Activated T-helper 17 cell treated with anti-CD3 and anti-CD28 coated beads, Interleukin-2, amount 50 U/mL, for 72 hours (primary cell): Measurements from ENCODE around the gene DNAJC10. TPM values are rescaled to one million over a fixed set of nuclear protein-coding genes. Genes with fewer than 3 reads are reported as not detected.
A peak's percentile ranks its signal among the peaks of the same experiment; 100 is the strongest.
"Not testable (repeated sequence)": the region's sequence is repeated elsewhere in the genome, so short reads cannot be mapped to it uniquely, and the experiment has no call there.

ENCODE experiments used
- ATAC-seq: fragments of 150-1000 bp; cut with Tn5 transposase; replicated peaks from 2 replicates; pipeline ENCODE4 v1.10.0; 2021; ENCODE audit warnings: mild to moderate bottlenecking, moderate library complexity
- H3K27ac Mint-ChIP-seq: one replicate; pipeline ENCODE4 v1.8.0; 2022; ENCODE audit warnings: mixed read lengths
- H3K27me3 Mint-ChIP-seq: one replicate; pipeline ENCODE4 v1.8.0; 2022; ENCODE audit warnings: mixed read lengths
- H3K36me3 Mint-ChIP-seq: one replicate; pipeline ENCODE4 v1.8.0; 2022; ENCODE audit warnings: low read depth, mild to moderate bottlenecking, mixed read lengths
- H3K4me1 Mint-ChIP-seq: one replicate; pipeline ENCODE4 v1.8.0; 2022; ENCODE audit warnings: mixed read lengths
- H3K4me3 Mint-ChIP-seq: one replicate; pipeline ENCODE4 v1.8.0; 2022; ENCODE audit warnings: mild to moderate bottlenecking, mixed read lengths
- H3K9me3 Mint-ChIP-seq: one replicate; pipeline ENCODE4 v1.8.0; 2022; ENCODE audit warnings: mixed read lengths
- total RNA-seq, 2 donors: library from RNA; stranded (reverse); gene quantifications; one replicate each; pipeline ENCODE4 v1.2.3, GENCODE V29; 2022

The DNAJC10 gene
- total RNA-seq, 2 donors from 2014 or later, result 27.4 to 54.0 TPM

GRCh38 chr2:182741620-182742019 lies 25.6 kb downstream of the DNAJC10 start:
- Mint-ChIP-seq H3K27ac (no peak overlapping the region), H3K4me3 (no peak overlapping the region), H3K36me3 (peaks cover 89% of the 10 kb centered on the region), H3K9me3 (no peaks in the 10 kb centered on the region), H3K27me3 (no peaks in the 10 kb centered on the region), H3K4me1 (no peaks in the 10 kb centered on the region)
- ATAC-seq, result no peak

- peaks cover 74% of the 10 kb centered on the region for H3K36me3 Mint-ChIP-seq
- no peak overlapping the region for H3K27ac Mint-ChIP-seq
- H3K4me1 Mint-ChIP-seq, result no peaks in the 10 kb centered on the region
- H3K4me3 Mint-ChIP-seq, result no peak overlapping the region
- no peak for ATAC-seq
- H3K9me3 Mint-ChIP-seq, result no peaks in the 10 kb centered on the region
- H3K27me3 Mint-ChIP-seq, result no peaks in the 10 kb centered on the region
Measured at GRCh38 chr2:182744490-182744889, 28.4 kb downstream of the DNAJC10 start.

- Mint-ChIP-seq H3K4me3 (no peak overlapping the region), H3K36me3 (peaks cover 76% of the 10 kb centered on the region), H3K27me3 (no peaks in the 10 kb centered on the region), H3K4me1 (no peaks in the 10 kb centered on the region), H3K27ac (no peak overlapping the region), H3K9me3 (no peaks in the 10 kb centered on the region)
- no peak for ATAC-seq
Measured at GRCh38 chr2:182745061-182745460, 29.0 kb downstream of the DNAJC10 start.

- not testable (repeated sequence) for H3K4me1 Mint-ChIP-seq, H3K27ac Mint-ChIP-seq, H3K27me3 Mint-ChIP-seq, ATAC-seq, H3K4me3 Mint-ChIP-seq, H3K9me3 Mint-ChIP-seq
- peaks cover 79% of the 10 kb centered on the region for H3K36me3 Mint-ChIP-seq
Measured at GRCh38 chr2:182745894-182746293, 29.8 kb downstream of the DNAJC10 start.

GRCh38 chr2:182754231-182754630 lies 38.2 kb downstream of the DNAJC10 start:
- Mint-ChIP-seq H3K27me3 (no peaks in the 10 kb centered on the region), H3K36me3 (peaks cover 92% of the 10 kb centered on the region), H3K9me3 (no peaks in the 10 kb centered on the region), H3K4me1 (no peaks in the 10 kb centered on the region), H3K27ac (no peak overlapping the region), H3K4me3 (no peak overlapping the region)
- no peak for ATAC-seq

GRCh38 chr2:182758379-182758778 lies 42.3 kb downstream of the DNAJC10 start:
- Mint-ChIP-seq H3K27me3 (no peaks in the 10 kb centered on the region), H3K36me3 (peaks cover 92% of the 10 kb centered on the region), H3K4me3 (no peak overlapping the region), H3K27ac (no peak overlapping the region), H3K4me1 (no peaks in the 10 kb centered on the region), H3K9me3 (no peaks in the 10 kb centered on the region)
- no peak for ATAC-seq

GRCh38 chr2:182761903-182762302 lies 45.8 kb downstream of the DNAJC10 start:
- Mint-ChIP-seq H3K4me3 (no peak overlapping the region), H3K4me1 (no peaks in the 10 kb centered on the region), H3K27ac (peak overlapping the region; percentile 35), H3K9me3 (no peaks in the 10 kb centered on the region), H3K27me3 (no peaks in the 10 kb centered on the region), H3K36me3 (peaks cover 97% of the 10 kb centered on the region)
- ATAC-seq, result no peak

- Mint-ChIP-seq H3K9me3 (peaks cover 3% of the 10 kb centered on the region), H3K4me3 (no peak overlapping the region), H3K27ac (no peak overlapping the region), H3K36me3 (peaks cover 100% of the 10 kb centered on the region), H3K27me3 (no peaks in the 10 kb centered on the region), H3K4me1 (no peaks in the 10 kb centered on the region)
- no peak for ATAC-seq
Measured at GRCh38 chr2:182763311-182763912, 47.4 kb downstream of the DNAJC10 start.

GRCh38 chr2:182766626-182767025 lies 50.6 kb downstream of the DNAJC10 start:
- H3K27ac Mint-ChIP-seq, result no peak overlapping the region
- peaks cover 100% of the 10 kb centered on the region for H3K36me3 Mint-ChIP-seq
- H3K4me1 Mint-ChIP-seq, result no peaks in the 10 kb centered on the region
- no peak for ATAC-seq
- H3K4me3 Mint-ChIP-seq, result no peak overlapping the region
- H3K9me3 Mint-ChIP-seq, result peaks cover 4% of the 10 kb centered on the region
- no peaks in the 10 kb centered on the region for H3K27me3 Mint-ChIP-seq

- ATAC-seq, result no peak
- Mint-ChIP-seq H3K27ac (no peak overlapping the region), H3K4me3 (no peak overlapping the region), H3K4me1 (no peaks in the 10 kb centered on the region), H3K36me3 (peaks cover 100% of the 10 kb centered on the region), H3K9me3 (peaks cover 8% of the 10 kb centered on the region), H3K27me3 (no peaks in the 10 kb centered on the region)
Measured at GRCh38 chr2:182767578-182767977, 51.5 kb downstream of the DNAJC10 start.

GRCh38 chr2:182768950-182769349 lies 52.9 kb downstream of the DNAJC10 start:
- not testable (repeated sequence) for H3K4me1 Mint-ChIP-seq, H3K27me3 Mint-ChIP-seq, H3K9me3 Mint-ChIP-seq, ATAC-seq, H3K4me3 Mint-ChIP-seq, H3K27ac Mint-ChIP-seq
- peaks cover 100% of the 10 kb centered on the region for H3K36me3 Mint-ChIP-seq

- Mint-ChIP-seq H3K9me3 (no peaks in the 10 kb centered on the region), H3K27ac (no peak overlapping the region), H3K27me3 (no peaks in the 10 kb centered on the region), H3K36me3 (peaks cover 64% of the 10 kb centered on the region), H3K4me3 (no peak overlapping the region), H3K4me1 (no peaks in the 10 kb centered on the region)
- no peak for ATAC-seq
Measured at GRCh38 chr2:182779323-182779722, 63.3 kb downstream of the DNAJC10 start.

GRCh38 chr2:182781099-182781498 lies 65.0 kb downstream of the DNAJC10 start:
- not testable (repeated sequence) for H3K27ac Mint-ChIP-seq, H3K27me3 Mint-ChIP-seq, ATAC-seq, H3K4me1 Mint-ChIP-seq, H3K4me3 Mint-ChIP-seq, H3K9me3 Mint-ChIP-seq
- peaks cover 46% of the 10 kb centered on the region for H3K36me3 Mint-ChIP-seq

GRCh38 chr2:182782686-182783085 lies 66.6 kb downstream of the DNAJC10 start:
- H3K4me1 Mint-ChIP-seq, H3K27ac Mint-ChIP-seq, ATAC-seq, H3K9me3 Mint-ChIP-seq, H3K27me3 Mint-ChIP-seq, H3K4me3 Mint-ChIP-seq: not testable (repeated sequence)
- peaks cover 33% of the 10 kb centered on the region for H3K36me3 Mint-ChIP-seq

GRCh38 chr2:182784058-182784706 lies 68.1 kb downstream of the DNAJC10 start:
- H3K9me3 Mint-ChIP-seq, result no peaks in the 10 kb centered on the region
- H3K27me3 Mint-ChIP-seq, result no peaks in the 10 kb centered on the region
- H3K4me1 Mint-ChIP-seq, result no peaks in the 10 kb centered on the region
- H3K36me3 Mint-ChIP-seq, result peaks cover 18% of the 10 kb centered on the region
- ATAC-seq, result no peak
- no peak overlapping the region for H3K4me3 Mint-ChIP-seq
- no peak overlapping the region for H3K27ac Mint-ChIP-seq
